NT2/D1 (cell line): ENCODE results near the gene INIP.

Experiments used
- DNase-seq: peaks from one replicate; pipeline ENCODE4 v3.0.0-alpha.2; 2011; ENCODE audit warnings: low read depth, low spot score
- H3K27me3 ChIP-seq: 2 replicates; pipeline ENCODE4 v1.6.0; 2011; ENCODE audit warnings: mild to moderate bottlenecking; ENCODE audit not compliant: insufficient read length, insufficient read depth
- H3K36me3 ChIP-seq: 2 replicates; pipeline ENCODE4 v1.6.1; 2011; ENCODE audit warnings: mild to moderate bottlenecking, low read length, mixed read lengths; ENCODE audit not compliant: insufficient read depth, insufficient read length
- H3K4me1 ChIP-seq: 2 replicates; pipeline ENCODE4 v1.5.1; 2011; ENCODE audit not compliant: insufficient read depth, insufficient read length
- H3K4me3 ChIP-seq: 2 replicates; pipeline ENCODE4 v1.5.1; 2011; ENCODE audit warnings: low read depth; ENCODE audit not compliant: insufficient read length
- H3K9ac ChIP-seq: 2 replicates; pipeline ENCODE4 v1.6.0; 2011; ENCODE audit warnings: low read depth; ENCODE audit not compliant: insufficient read length
- H3K9me3 ChIP-seq: 2 replicates; pipeline ENCODE4 v1.5.1; 2011; ENCODE audit warnings: mild to moderate bottlenecking, low read length; ENCODE audit not compliant: insufficient read depth
- SUZ12 ChIP-seq: IDR thresholded peaks from 2 replicates; pipeline ENCODE4 v1.6.1; 2011; ENCODE audit not compliant: insufficient read length, insufficient read depth; ENCODE audit errors: extremely low read depth
- YY1 ChIP-seq: IDR thresholded peaks from 2 replicates; pipeline ENCODE4 v1.6.1; 2011; ENCODE audit not compliant: insufficient read length, insufficient read depth
- ZNF274 ChIP-seq: IDR thresholded peaks from 2 replicates; pipeline ENCODE4 v1.6.1; 2011; ENCODE audit warnings: mild to moderate bottlenecking, low read depth, low read length

The INIP gene, protein sequence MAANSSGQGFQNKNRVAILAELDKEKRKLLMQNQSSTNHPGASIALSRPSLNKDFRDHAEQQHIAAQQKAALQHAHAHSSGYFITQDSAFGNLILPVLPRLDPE

DNA sequence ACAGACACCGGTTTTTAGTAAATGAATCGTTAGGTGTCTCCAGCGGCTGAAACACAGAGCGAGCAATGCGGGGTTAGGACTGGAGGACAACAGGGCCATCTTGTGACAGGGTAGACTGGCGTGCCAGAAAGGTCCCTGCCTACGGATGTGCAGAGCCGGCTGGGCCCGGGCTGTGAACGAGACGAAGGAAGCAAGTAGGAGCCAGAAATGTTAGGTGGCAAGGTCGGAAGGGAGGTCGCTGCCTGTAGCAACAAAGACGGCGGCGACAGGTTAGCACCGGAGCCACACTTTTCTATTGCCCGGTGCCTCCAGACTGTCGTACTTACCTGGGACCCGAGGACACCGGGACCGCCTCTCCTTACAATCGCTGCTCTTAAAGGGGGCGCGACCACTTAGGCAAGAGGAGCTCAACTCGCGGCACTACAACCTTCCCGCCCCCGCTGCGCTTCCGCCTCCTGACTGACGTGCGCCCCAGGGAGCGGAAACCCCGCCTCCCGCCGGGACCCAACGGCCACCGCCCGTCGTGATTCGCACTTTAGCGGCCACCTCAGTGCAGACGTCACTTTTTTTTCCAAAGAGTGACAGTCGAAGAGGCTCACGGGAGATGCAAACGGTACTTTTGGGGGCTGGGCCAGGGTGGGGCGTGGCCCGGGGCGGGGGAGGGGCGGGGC, at the start of gene INIP:
TSS of gene INIP (minus strand) at position 457 of the 671 bp plus-strand sequence. CDS start 1,632 bp downstream, outside the sequence.
- Histone ChIP-seq H3K4me1 (no peaks in the 10 kb centered on the region), H3K4me3 (peak within 1 kb of the TSS; percentile 92), H3K27me3 (no peaks in the 10 kb centered on the region), H3K9ac (peak within 1 kb of the TSS; percentile 91), H3K9me3 (0 out of 2 replicates have a peak, but pooled peaks cover 4% of the 10 kb centered on the region), H3K36me3 (peaks cover 3% of the 10 kb centered on the region)
- TF ChIP-seq SUZ12 = no peak
- no peak for TF ChIP-seq ZNF274
- no peak for TF ChIP-seq YY1
- peak; percentile 97 for DNase-seq

GRCh38 chr9:112765281-112765680, 47.4 kb upstream of the INIP start:
- Histone ChIP-seq H3K27me3 (no peaks in the 10 kb centered on the region), H3K9me3 (0 out of 2 replicates have a peak, but pooled peaks cover 7% of the 10 kb centered on the region), H3K4me3 (no peak overlapping the region), H3K9ac (no peak overlapping the region), H3K4me1 (no peaks in the 10 kb centered on the region), H3K36me3 (no peaks in the 10 kb centered on the region)
- no peak for TF ChIP-seq ZNF274
- no peak for TF ChIP-seq YY1
- DNase-seq = no peak

DNA sequence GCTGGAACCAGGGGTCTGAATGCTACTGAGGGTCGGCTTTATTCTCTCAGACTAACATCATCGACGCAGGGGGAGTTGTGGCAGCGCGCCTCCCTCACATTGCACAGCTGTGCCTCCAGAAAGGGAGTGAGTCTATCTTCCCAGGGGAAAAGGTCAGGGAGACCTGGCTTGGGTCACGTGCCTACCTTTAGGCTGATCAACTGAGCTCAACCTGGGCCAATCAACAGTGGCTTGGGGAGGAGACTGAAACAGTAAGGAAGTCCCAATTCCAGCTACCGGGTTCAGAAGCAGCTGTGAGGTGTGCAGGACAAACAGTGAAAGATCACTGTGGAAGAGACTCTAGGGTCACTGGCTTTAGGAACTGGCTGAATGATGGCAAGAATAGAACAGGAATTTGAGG, 46.9 kb upstream of the INIP start:
- H3K9ac ChIP-seq = no peak overlapping the region
- TF ChIP-seq SUZ12 = no peak
- no peak for TF ChIP-seq ZNF274
- H3K4me3 ChIP-seq = no peak overlapping the region
- no peak for DNase-seq
- no peaks in the 10 kb centered on the region for H3K36me3 ChIP-seq
- H3K4me1 ChIP-seq = no peaks in the 10 kb centered on the region
- no peaks in the 10 kb centered on the region for H3K27me3 ChIP-seq
- H3K9me3 ChIP-seq = 0 out of 2 replicates have a peak, but pooled peaks cover 7% of the 10 kb centered on the region

DNA sequence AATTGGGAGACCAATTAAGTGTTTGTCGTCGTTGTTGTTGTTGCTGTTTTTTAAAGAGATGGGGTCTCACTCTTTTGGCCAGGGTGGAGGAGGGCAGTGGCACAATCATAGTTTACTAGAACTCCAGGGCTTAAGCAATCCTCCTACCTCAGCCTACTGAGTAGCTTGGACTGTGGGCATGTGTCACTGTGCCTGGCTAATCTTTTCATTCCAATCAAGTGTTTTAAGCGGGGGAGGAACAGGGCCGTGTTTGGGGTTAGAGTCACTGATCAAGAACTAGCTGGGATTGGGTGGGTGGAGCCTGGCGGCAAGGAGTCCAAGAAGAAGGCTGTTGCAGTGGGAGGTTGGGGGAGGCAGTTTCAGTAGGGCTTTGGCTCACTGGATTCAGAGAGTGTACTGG, 46.4 kb upstream of the INIP start:
- no peaks in the 10 kb centered on the region for H3K4me1 ChIP-seq
- TF ChIP-seq YY1 (no peak), ZNF274 (no peak), SUZ12 (no peak)
- H3K36me3 ChIP-seq = no peaks in the 10 kb centered on the region
- no peak for DNase-seq
- H3K4me3 ChIP-seq = no peak overlapping the region
- H3K9ac ChIP-seq = no peak overlapping the region
- no peaks in the 10 kb centered on the region for H3K27me3 ChIP-seq
- 0 out of 2 replicates have a peak, but pooled peaks cover 7% of the 10 kb centered on the region for H3K9me3 ChIP-seq

GRCh38 chr9:112762726-112763518, 45.0 kb upstream of the INIP start:
- no peak overlapping the region for H3K9ac ChIP-seq
- no peak for DNase-seq
- H3K4me3 ChIP-seq = no peak overlapping the region
- H3K27me3 ChIP-seq = no peaks in the 10 kb centered on the region
- H3K9me3 ChIP-seq = 0 out of 2 replicates have a peak, but pooled peaks cover 7% of the 10 kb centered on the region
- H3K4me1 ChIP-seq = no peaks in the 10 kb centered on the region
- H3K36me3 ChIP-seq = no peaks in the 10 kb centered on the region
- TF ChIP-seq YY1 (no peak), ZNF274 (no peak), SUZ12 (no peak)

GRCh38 chr9:112761912-112762655, 44.2 kb upstream of the INIP start:
- no peaks in the 10 kb centered on the region for H3K36me3 ChIP-seq
- no peak overlapping the region for H3K4me3 ChIP-seq
- H3K9me3 ChIP-seq = 0 out of 2 replicates have a peak, but pooled peaks cover 7% of the 10 kb centered on the region
- no peak overlapping the region for H3K9ac ChIP-seq
- H3K27me3 ChIP-seq = no peaks in the 10 kb centered on the region
- DNase-seq = no peak
- H3K4me1 ChIP-seq = no peaks in the 10 kb centered on the region
- TF ChIP-seq ZNF274 = no peak
- TF ChIP-seq SUZ12 = no peak
- no peak for TF ChIP-seq YY1

DNA sequence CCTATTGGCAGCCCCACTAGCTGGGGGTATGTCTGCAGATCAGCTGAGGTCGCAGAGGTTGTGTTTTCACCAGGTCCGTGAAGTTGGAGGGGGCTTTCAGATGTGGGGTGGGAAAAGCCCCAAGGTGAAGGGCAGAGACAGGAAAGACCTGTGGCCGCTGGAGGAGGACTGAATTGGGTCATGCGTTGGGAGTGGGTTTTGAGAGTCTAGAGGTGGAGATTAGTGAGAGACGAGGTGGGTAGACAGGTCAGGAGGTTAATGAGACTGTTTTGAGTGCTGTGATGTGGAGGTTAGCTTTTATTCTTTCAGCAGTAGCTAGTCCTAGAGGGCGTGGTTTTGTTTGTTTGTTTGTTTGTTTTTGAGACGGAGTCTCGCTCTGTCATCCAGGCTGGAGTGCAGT, 42.9 kb upstream of the INIP start:
- Histone ChIP-seq H3K4me3 (no peak overlapping the region), H3K27me3 (no peaks in the 10 kb centered on the region), H3K9ac (no peak overlapping the region), H3K9me3 (no peaks in the 10 kb centered on the region), H3K4me1 (no peaks in the 10 kb centered on the region), H3K36me3 (no peaks in the 10 kb centered on the region)
- no peak for DNase-seq
- no peak for TF ChIP-seq YY1
- no peak for TF ChIP-seq ZNF274
- TF ChIP-seq SUZ12 = no peak
